ENCODE data around the gene PAQR4. TPM values are rescaled to one million over a fixed set of nuclear protein-coding genes. Genes with fewer than 3 reads are reported as not detected.

Gene PAQR4
- total RNA-seq, 3 donors from 2014 or later (not counting 1 experiment from before 2014, with no cell fraction given) = 2.9 to 4.4 (median 3.5) TPM

- H3K4me3 Mint-ChIP-seq = no peak overlapping the region
- no peak overlapping the region for H3K27ac Mint-ChIP-seq
- WGBS (ENCODE audit: insufficient coverage) = 87% methylated on average over 13 of the region's 13 CpGs
- TF ChIP-seq CTCF (IDR thresholded peaks at IDR 0.05) = no peak
- H3K27me3 Mint-ChIP-seq (ENCODE audit: low read depth in 2 of 2) = no peaks in the 10 kb centered on the region
- no peaks in the 10 kb centered on the region for H3K9me3 Mint-ChIP-seq
- H3K4me3 ChIP-seq (ENCODE audit: low read length) = no peak overlapping the region
- ATAC-seq (no peak), DNase-seq (no peak)
- H3K27ac ChIP-seq (ENCODE audit: low read length) = no peak overlapping the region
- H3K27me3 ChIP-seq (ENCODE audit: control insufficient read depth, insufficient read depth, low read length) = no peaks in the 10 kb centered on the region
- H3K4me1 Mint-ChIP-seq = no peaks in the 10 kb centered on the region
- H3K36me3 Mint-ChIP-seq = no peaks in the 10 kb centered on the region
- no peaks in the 10 kb centered on the region for H3K36me3 ChIP-seq (ENCODE audit: control insufficient read depth, insufficient read depth, low read length)
- H3K4me1 ChIP-seq (ENCODE audit: control insufficient read depth, insufficient read depth, low read length) = no peaks in the 10 kb centered on the region
- no peaks in the 10 kb centered on the region for H3K9me3 ChIP-seq (ENCODE audit: control insufficient read depth, insufficient read depth, low read length)
- intact Hi-C loops (cut with micrococcal nuclease) = no loop called here
Measured at GRCh38 chr16:2996298-2996697, 27.1 kb downstream of the PAQR4 start.

GRCh38 chr16:2999929-3000328, 30.8 kb downstream of the PAQR4 start:
- no peak overlapping the region for H3K4me3 ChIP-seq (ENCODE audit: low read length)
- no peak for TF ChIP-seq CTCF (IDR thresholded peaks at IDR 0.05)
- Mint-ChIP-seq H3K27me3 (ENCODE audit: low read depth in 2 of 2) (peaks cover 0 to 2% of the 10 kb centered on the region in 2 donors), H3K4me1 (peaks cover 0 to 4% of the 10 kb centered on the region in 2 donors), H3K4me3 (no peak overlapping the region), H3K9me3 (no peaks in the 10 kb centered on the region), H3K36me3 (no peaks in the 10 kb centered on the region), H3K27ac (no peak overlapping the region)
- WGBS (ENCODE audit: insufficient coverage) = 94% methylated on average over 6 of the region's 6 CpGs
- peaks cover 7% of the 10 kb centered on the region for H3K4me1 ChIP-seq (ENCODE audit: control insufficient read depth, insufficient read depth, low read length)
- no peak for ATAC-seq
- intact Hi-C loops (cut with micrococcal nuclease) = no loop called here
- H3K9me3 ChIP-seq (ENCODE audit: control insufficient read depth, insufficient read depth, low read length) = no peaks in the 10 kb centered on the region
- H3K27me3 ChIP-seq (ENCODE audit: control insufficient read depth, insufficient read depth, low read length) = no peaks in the 10 kb centered on the region
- H3K36me3 ChIP-seq (ENCODE audit: control insufficient read depth, insufficient read depth, low read length) = no peaks in the 10 kb centered on the region
- no peak overlapping the region for H3K27ac ChIP-seq (ENCODE audit: low read length)
- DNase-seq = no peak

- no peak overlapping the region for H3K4me3 Mint-ChIP-seq
- Histone ChIP-seq H3K4me3 (ENCODE audit: low read length) (no peak overlapping the region), H3K27me3 (ENCODE audit: control insufficient read depth, insufficient read depth, low read length) (no peaks in the 10 kb centered on the region), H3K27ac (ENCODE audit: low read length) (no peak overlapping the region), H3K4me1 (ENCODE audit: control insufficient read depth, insufficient read depth, low read length) (peaks cover 9% of the 10 kb centered on the region), H3K36me3 (ENCODE audit: control insufficient read depth, insufficient read depth, low read length) (no peaks in the 10 kb centered on the region), H3K9me3 (ENCODE audit: control insufficient read depth, insufficient read depth, low read length) (no peaks in the 10 kb centered on the region)
- no peak for TF ChIP-seq CTCF (IDR thresholded peaks at IDR 0.05)
- DNase-seq (no peak), ATAC-seq (no peak)
- H3K4me1 Mint-ChIP-seq = peaks cover 0 to 5% of the 10 kb centered on the region in 2 donors
- WGBS (ENCODE audit: insufficient coverage) = 83% methylated on average over 4 of the region's 4 CpGs
- peaks cover 0 to 3% of the 10 kb centered on the region in 2 donors for H3K27me3 Mint-ChIP-seq (ENCODE audit: low read depth in 2 of 2)
- H3K36me3 Mint-ChIP-seq = no peaks in the 10 kb centered on the region
- intact Hi-C loops (cut with micrococcal nuclease) = no loop called here
- no peaks in the 10 kb centered on the region for H3K9me3 Mint-ChIP-seq
- no peak overlapping the region for H3K27ac Mint-ChIP-seq
Measured at GRCh38 chr16:3000540-3000939, 31.4 kb downstream of the PAQR4 start.

GRCh38 chr16:3001316-3001715, 32.2 kb downstream of the PAQR4 start:
- no peak for DNase-seq
- Mint-ChIP-seq H3K27ac (no peak overlapping the region), H3K4me1 (peaks cover 0 to 5% of the 10 kb centered on the region in 2 donors), H3K4me3 (no peak overlapping the region), H3K36me3 (no peaks in the 10 kb centered on the region), H3K9me3 (no peaks in the 10 kb centered on the region), H3K27me3 (ENCODE audit: low read depth in 2 of 2) (peaks cover 0 to 3% of the 10 kb centered on the region in 2 donors)
- ATAC-seq = no peak
- Histone ChIP-seq H3K27me3 (ENCODE audit: control insufficient read depth, insufficient read depth, low read length) (no peaks in the 10 kb centered on the region), H3K4me1 (ENCODE audit: control insufficient read depth, insufficient read depth, low read length) (peaks cover 9% of the 10 kb centered on the region), H3K36me3 (ENCODE audit: control insufficient read depth, insufficient read depth, low read length) (no peaks in the 10 kb centered on the region), H3K9me3 (ENCODE audit: control insufficient read depth, insufficient read depth, low read length) (no peaks in the 10 kb centered on the region), H3K4me3 (ENCODE audit: low read length) (no peak overlapping the region), H3K27ac (ENCODE audit: low read length) (no peak overlapping the region)
- 87% methylated on average over 12 of the region's 12 CpGs for WGBS (ENCODE audit: insufficient coverage)
- intact Hi-C loops (cut with micrococcal nuclease) = no loop called here
- no peak for TF ChIP-seq CTCF (IDR thresholded peaks at IDR 0.05)

Data from natural killer cell (primary cell).